Stimulated activated CD4-positive, alpha-beta T cell treated with anti-CD3 and anti-CD28 coated beads, Interleukin-1b, Interleukin-23, amount 100 ng/mL, for 4 hours (primary cell): ENCODE measurements around the gene CLIC1.

Experiments
- DNase-seq, 2 donors: peaks; one replicate each; pipeline ENCODE4 v3.0.0-alpha.2; 2020; ENCODE audit warnings: low read depth in 2 of 2

The CLIC1 gene

GRCh38 chr6:31701666-31702404 is 34.5 kb downstream of the CLIC1 start:
- no peak for DNase-seq

GRCh38 chr6:31700740-31701401 is 35.5 kb downstream of the CLIC1 start:
- DNase-seq, result no peak

- DNase-seq, result no peak
Observed at GRCh38 chr6:31697555-31697954, 38.8 kb downstream of the CLIC1 start.

GRCh38 chr6:31693535-31693934 is 42.8 kb downstream of the CLIC1 start:
- no peak for DNase-seq

GRCh38 chr6:31692886-31693285 is 43.4 kb downstream of the CLIC1 start:
- DNase-seq, result no peak

- DNase-seq, result no peak
Observed at GRCh38 chr6:31692353-31692752, 44.0 kb downstream of the CLIC1 start.

GRCh38 chr6:31691564-31692108 is 44.7 kb downstream of the CLIC1 start:
- DNase-seq, result no peak

- no peak for DNase-seq
Observed at GRCh38 chr6:31691078-31691463, 45.3 kb downstream of the CLIC1 start.

GRCh38 chr6:31690231-31691077 is 45.9 kb downstream of the CLIC1 start:
- no peak for DNase-seq

- DNase-seq, result no peak
Observed at GRCh38 chr6:31689249-31690110, 46.9 kb downstream of the CLIC1 start.

- DNase-seq, result no peak
Observed at GRCh38 chr6:31687860-31688693, 48.3 kb downstream of the CLIC1 start.

- no peak for DNase-seq
Observed at GRCh38 chr6:31687321-31687720, 49.0 kb downstream of the CLIC1 start.

- DNase-seq, result no peak
Observed at GRCh38 chr6:31686483-31686882, 49.8 kb downstream of the CLIC1 start.

GRCh38 chr6:31683591-31683990 is 52.7 kb downstream of the CLIC1 start:
- DNase-seq, result no peak

GRCh38 chr6:31681135-31681671 is 55.1 kb downstream of the CLIC1 start:
- peak in 1 of 2 donors; percentile 39 for DNase-seq
